ENCODE data around the gene SLC51A. TPM values are rescaled to one million over a fixed set of nuclear protein-coding genes. Genes with fewer than 3 reads are reported as not detected.
A peak's percentile ranks its signal among the peaks of the same experiment; 100 is the strongest.

Gene SLC51A
- total and polyA plus RNA-seq, 2 of the 8 experiments (the other 6 are each of a cell fraction or from before 2014, with no cell fraction given) = 6.3 to 9.8 TPM

GRCh38 chr3:196210673-196211556 is 5.4 kb upstream of the SLC51A start, which contains the start of gene ZDHHC19:
Gene ZDHHC19, minus strand, starts transcription at chr3:196211400. Its CDS starts 85 bp downstream, at chr3:196211315.
- H3K23me2 ChIP-seq (ENCODE audit: low read depth, low read length) = no peaks in the 10 kb centered on the region
- H4K91ac ChIP-seq (replicated peaks; ENCODE audit: insufficient read length, low read length) = peak within 1 kb of the TSS; percentile 64
- H3K79me2 ChIP-seq (ENCODE audit: control insufficient read depth in 1 of 2, insufficient read depth in 2 of 2, low read length in 2 of 2) = no peaks in the 10 kb centered on the region
- no peak for FAIRE-seq
- no peak within 1 kb of the TSS for H2BK120ac ChIP-seq (replicated peaks; ENCODE audit: low read depth, low read length)
- no peak within 1 kb of the TSS for H3K23ac ChIP-seq (ENCODE audit: insufficient read length)
- H2AFZ ChIP-seq (ENCODE audit: low read length) = peak within 1 kb of the TSS; percentile 18; the same call in 1 of the 2 replicates
- 0 out of 2 replicates have a peak within 1 kb of the TSS, but pooled peaks have one; percentile 39 for H2BK5ac ChIP-seq (ENCODE audit: low read depth, low read length)
- no peak within 1 kb of the TSS; a peak in 1 of 7 replicates for H3K9ac ChIP-seq (replicated peaks in 1 of 4; ENCODE audit: extremely low read depth in 1 of 4, low read depth in 3 of 4, low read length in 3 of 4)
- no peak for DNase-seq (ENCODE audit: low read depth in 1 of 2, low spot score in 2 of 2)
- no peak within 1 kb of the TSS for H3K4me2 ChIP-seq (ENCODE audit: insufficient read depth in 1 of 2, low read depth in 2 of 2, low read length in 2 of 2)
- no peak within 1 kb of the TSS for H3K14ac ChIP-seq (ENCODE audit: insufficient read length)
- H3K27ac ChIP-seq (ENCODE audit: low read depth, low read length) = no peak within 1 kb of the TSS
- no peak within 1 kb of the TSS for H4K5ac ChIP-seq (ENCODE audit: insufficient read length, low read depth, low read length)
- H3K9me3 ChIP-seq (ENCODE audit: insufficient read depth in 2 of 2, low read depth in 1 of 2, low read length in 1 of 2) = no peaks in the 10 kb centered on the region
- ChIA-PET CTCF (ENCODE audit: partially characterized antibody) (interaction anchor here (0.6 to 1.0 kb wide), 4 partner anchors 23 to 560 kb away, joined by 3 read pairs; no protein-coding TSS in a partner anchor), POLR2A (ENCODE audit: partially characterized antibody) (interaction anchor here (0.6 to 1.7 kb wide), 2 partner anchors 9 to 118 kb away, joined by 3 to 4 read pairs; no protein-coding TSS in a partner anchor)
- H3K18ac ChIP-seq (ENCODE audit: extremely low read depth, low read length) = no peak within 1 kb of the TSS; the same call in none of the 2 replicates
- no peak within 1 kb of the TSS for H2AK5ac ChIP-seq (ENCODE audit: low read depth, low read length)
- H3K36me3 ChIP-seq (ENCODE audit: control insufficient read depth in 2 of 4, insufficient read depth in 4 of 4, low read length in 3 of 4) = no peaks in the 10 kb centered on the region
- 83% methylated on average over 21 of the region's 23 CpGs; no CpG with 5 or more reads in 1 of the 2 experiments for WGBS, 2 experiments (ENCODE audit: extremely low coverage in 1 of 2, insufficient coverage in 1 of 2, insufficient read length in 1 of 2, insufficient replicate concordance in 2 of 2, low coverage in 1 of 2, low lambda C conversion rate in 2 of 2, missing lambda C conversion rate in 1 of 2)
- H2BK20ac ChIP-seq (ENCODE audit: low read length) = no peak within 1 kb of the TSS
- H2BK12ac ChIP-seq (ENCODE audit: low read depth, low read length) = peak within 1 kb of the TSS; percentile 43; the same call in 1 of the 2 replicates
- H3K4me1 ChIP-seq (replicated peaks in 1 of 4; ENCODE audit: control insufficient read depth in 3 of 4, insufficient read depth in 4 of 4, low read length in 3 of 4) = peaks cover 0 to 17% (median 9%) of the 10 kb centered on the region in 4 experiments; a peak in 5 of 7 replicates
- no peak within 1 kb of the TSS for H3K4ac ChIP-seq (replicated peaks; ENCODE audit: insufficient read length, low read depth, low read length)
- no peak within 1 kb of the TSS for H3K4me3 ChIP-seq (ENCODE audit: extremely low read depth in 1 of 4, insufficient read depth in 2 of 4, low read depth in 3 of 4, low read length in 4 of 4)
- H4K20me1 ChIP-seq (replicated peaks in 1 of 2; ENCODE audit: control insufficient read depth in 1 of 2, insufficient read depth in 2 of 2, low read length in 2 of 2) = no peaks in the 10 kb centered on the region
- peaks cover 0 to 11% (median 8%) of the 10 kb centered on the region in 4 experiments; a peak in 5 of 7 replicates for H3K27me3 ChIP-seq (replicated peaks in 1 of 4; ENCODE audit: control insufficient read depth in 3 of 4, extremely low read depth in 1 of 4, insufficient read depth in 3 of 4, low read length in 3 of 4)
- H3K56ac ChIP-seq (replicated peaks; ENCODE audit: insufficient read length, low read depth, low read length) = no peak within 1 kb of the TSS
- no peak within 1 kb of the TSS for H4K8ac ChIP-seq (ENCODE audit: extremely low read depth, insufficient read depth, low read length)
- H2BK15ac ChIP-seq (ENCODE audit: low read length) = no peak within 1 kb of the TSS
- H3K79me1 ChIP-seq (ENCODE audit: low read depth, low read length) = no peaks in the 10 kb centered on the region
- no peak for TF ChIP-seq POLR2AphosphoS5 (IDR thresholded peaks at IDR 0.05; ENCODE audit: low read depth, low read length)
- no peak for TF ChIP-seq RBBP5 (IDR thresholded peaks at IDR 0.05; ENCODE audit: borderline replicate concordance, low read depth, low read length)
- TF ChIP-seq ASH2L (IDR thresholded peaks at IDR 0.05; ENCODE audit: low read length) = no peak
- TF ChIP-seq FOSL1 (IDR thresholded peaks at IDR 0.05; ENCODE audit: insufficient read depth, low read depth, low read length) = no peak
- TF ChIP-seq POU5F1 (IDR thresholded peaks at IDR 0.05; ENCODE audit: low read depth, low read length) = no peak
- no peak for TF ChIP-seq ZNF274 (IDR thresholded peaks at IDR 0.05; ENCODE audit: borderline replicate concordance, extremely low read depth, low read length)
- no peak for TF ChIP-seq YY1 (IDR thresholded peaks at IDR 0.05; ENCODE audit: low read depth, low read length)
- TF ChIP-seq TCF12 (IDR thresholded peaks at IDR 0.05; ENCODE audit: low read depth, low read length) = no peak
- TF ChIP-seq EP300 (IDR thresholded peaks at IDR 0.05; ENCODE audit: borderline replicate concordance in 1 of 2, low read depth in 2 of 2, low read length in 2 of 2) = no peak
- no peak for TF ChIP-seq ATF3 (IDR thresholded peaks at IDR 0.05; ENCODE audit: insufficient read depth, low read depth, low read length)
- TF ChIP-seq CEBPB (IDR thresholded peaks at IDR 0.05; ENCODE audit: low read depth, low read length) = no peak
